Esophagus muscularis mucosa (tissue), 4 donors: ENCODE measurements around the gene OVAAL.

Experiments
- EP300 ChIP-seq: sonication (generic); formaldehyde crosslinking; IDR thresholded peaks from one replicate; pipeline ENCODE4 v1.6.1; 2017; ENCODE audit warnings: antibody characterized with exemption
- POLR2A ChIP-seq: fragments of 450-650 bp; IDR thresholded peaks from one replicate; pipeline ENCODE4 v1.6.1; 2017; ENCODE audit warnings: antibody characterized with exemption, moderate library complexity, mild to moderate bottlenecking, low read depth
- POLR2AphosphoS5 ChIP-seq, 2 donors: sonication (generic); formaldehyde crosslinking; IDR thresholded peaks; one replicate each; pipeline ENCODE4 v1.6.1; 2017; ENCODE audit warnings: antibody characterized with exemption in 2 of 2
- TF ChIP-seq, protein P1 (sequence below), 3 experiments: fragments of 200-600 bp in 2 of 3; fragments of 450-650 bp in 1 of 3; sonication (generic) in 2 of 3; IDR thresholded peaks; one replicate each; pipeline ENCODE4 v1.5.1; 2017 to 2019; ENCODE audit warnings: antibody characterized with exemption in 3 of 3, mild to moderate bottlenecking in 2 of 3, moderate library complexity in 1 of 3

DNA sequence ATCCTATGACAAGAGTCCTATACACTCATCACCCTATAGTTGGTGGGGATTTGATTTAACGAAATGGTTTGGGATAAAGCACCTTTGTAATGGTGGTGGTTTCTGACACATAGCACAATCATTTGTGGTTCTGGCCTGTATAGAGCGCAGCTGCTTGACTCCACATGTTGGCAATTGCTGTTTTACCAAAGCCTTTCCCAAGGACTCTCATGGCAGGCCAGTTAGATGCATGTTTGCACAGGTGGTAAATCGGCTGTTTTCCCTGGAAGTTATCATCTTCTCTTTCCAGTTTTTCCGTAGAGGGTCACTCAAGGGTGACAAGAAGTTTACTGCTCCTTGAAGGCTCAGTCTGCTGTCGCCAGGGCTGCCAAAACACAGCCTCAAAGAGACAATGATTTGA, 56.0 kb downstream of the OVAAL start:
- TF ChIP-seq, protein P1, sequence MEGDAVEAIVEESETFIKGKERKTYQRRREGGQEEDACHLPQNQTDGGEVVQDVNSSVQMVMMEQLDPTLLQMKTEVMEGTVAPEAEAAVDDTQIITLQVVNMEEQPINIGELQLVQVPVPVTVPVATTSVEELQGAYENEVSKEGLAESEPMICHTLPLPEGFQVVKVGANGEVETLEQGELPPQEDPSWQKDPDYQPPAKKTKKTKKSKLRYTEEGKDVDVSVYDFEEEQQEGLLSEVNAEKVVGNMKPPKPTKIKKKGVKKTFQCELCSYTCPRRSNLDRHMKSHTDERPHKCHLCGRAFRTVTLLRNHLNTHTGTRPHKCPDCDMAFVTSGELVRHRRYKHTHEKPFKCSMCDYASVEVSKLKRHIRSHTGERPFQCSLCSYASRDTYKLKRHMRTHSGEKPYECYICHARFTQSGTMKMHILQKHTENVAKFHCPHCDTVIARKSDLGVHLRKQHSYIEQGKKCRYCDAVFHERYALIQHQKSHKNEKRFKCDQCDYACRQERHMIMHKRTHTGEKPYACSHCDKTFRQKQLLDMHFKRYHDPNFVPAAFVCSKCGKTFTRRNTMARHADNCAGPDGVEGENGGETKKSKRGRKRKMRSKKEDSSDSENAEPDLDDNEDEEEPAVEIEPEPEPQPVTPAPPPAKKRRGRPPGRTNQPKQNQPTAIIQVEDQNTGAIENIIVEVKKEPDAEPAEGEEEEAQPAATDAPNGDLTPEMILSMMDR (IDR thresholded peaks at IDR 0.05) = no peak
- no peak for TF ChIP-seq POLR2A
- TF ChIP-seq POLR2AphosphoS5 (IDR thresholded peaks at IDR 0.05) = no peak
- no peak for TF ChIP-seq EP300
